Adrenal gland (tissue), 5 donors: ENCODE measurements around the gene TNNT2.

Source experiments
- CTCF ChIP-seq, 6 experiments: fragments of 450-650 bp in 4 of 6; fragments of 200-600 bp in 2 of 6; sonication (generic) in 1 of 6; IDR thresholded peaks; 1 replicate in 5 of 6; 2 replicates in 1 of 6; pipeline versions ENCODE4 v1.5.1 to v1.8.0; 2016 to 2021; ENCODE audit warnings: antibody characterized with exemption in 6 of 6, mild to moderate bottlenecking in 2 of 6, moderate library complexity in 1 of 6
- POLR2A ChIP-seq, 2 donors: fragments of 450-650 bp; IDR thresholded peaks; one replicate each; pipeline ENCODE4 v1.6.1; 2017; ENCODE audit warnings: antibody characterized with exemption in 2 of 2, mild to moderate bottlenecking in 2 of 2, moderate library complexity in 1 of 2
- donor health status: DM: no; HTN: no; CAD: no.

DNA sequence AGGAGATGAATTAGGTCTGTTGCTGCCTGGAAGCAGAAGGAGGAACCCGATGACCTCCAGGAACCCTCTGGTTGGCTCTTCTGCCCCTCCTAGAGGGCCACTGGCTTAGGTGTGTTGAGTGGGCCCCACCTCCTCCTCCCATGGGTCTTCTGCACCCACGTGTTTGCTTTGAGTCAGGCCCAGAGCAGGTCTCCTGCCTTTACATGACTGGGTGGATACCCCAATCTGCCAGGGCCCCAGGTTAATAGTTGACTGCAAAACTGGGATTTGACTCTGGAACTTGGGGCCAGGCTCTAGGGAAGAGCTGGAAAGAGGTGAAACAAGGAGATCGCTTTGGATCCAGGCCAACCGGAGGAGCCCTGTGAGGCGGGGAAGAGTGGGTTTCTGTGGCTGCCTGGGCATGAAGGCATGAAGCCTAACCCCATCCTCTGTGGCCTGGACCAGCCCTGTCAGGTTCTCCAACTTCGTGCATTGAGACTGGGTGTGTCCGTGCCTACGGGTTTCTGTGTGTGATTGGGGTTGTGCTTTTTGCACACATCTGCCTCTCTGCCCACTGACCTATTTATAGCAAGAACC is 29.4 kb upstream of the TNNT2 start:
- TF ChIP-seq CTCF (IDR thresholded peaks at IDR 0.05) (no peak), POLR2A (IDR thresholded peaks at IDR 0.05) (no peak)
